ENCODE results near the gene KCNH6. TPM values are rescaled to one million over a fixed set of nuclear protein-coding genes. Genes with fewer than 3 reads are reported as not detected.

Gene KCNH6
- total RNA-seq, 1 donor from 2014 or later, result not detected

- DNase-seq (ENCODE audit: low spot score in 2 of 2) (no peak), FAIRE-seq (no peak)
These were observed 7.4 kb downstream of the KCNH6 start for GRCh38 chr17:63530557-63531021.

- DNase-seq (ENCODE audit: low spot score in 2 of 2), result no peak
- FAIRE-seq, result no peak
These were observed 8.1 kb downstream of the KCNH6 start for GRCh38 chr17:63531022-63531965.

- DNase-seq (ENCODE audit: low spot score in 2 of 2) (no peak), FAIRE-seq (no peak)
These were observed 10.4 kb downstream of the KCNH6 start for GRCh38 chr17:63533433-63534077.

- no peak for DNase-seq (ENCODE audit: low spot score in 2 of 2)
- no peak for FAIRE-seq
These were observed 11.0 kb downstream of the KCNH6 start for GRCh38 chr17:63534078-63534570.

- FAIRE-seq (no peak), DNase-seq (ENCODE audit: low spot score in 2 of 2) (no peak)
These were observed 11.8 kb downstream of the KCNH6 start for GRCh38 chr17:63534816-63535455.

GRCh38 chr17:63535640-63536039 is 12.5 kb downstream of the KCNH6 start:
- FAIRE-seq, result no peak
- DNase-seq (ENCODE audit: low spot score in 2 of 2), result no peak

- no peak for DNase-seq (ENCODE audit: low spot score in 2 of 2)
- FAIRE-seq, result no peak
These were observed 13.8 kb downstream of the KCNH6 start for GRCh38 chr17:63537001-63537400.

GRCh38 chr17:63537991-63538692 is 15.0 kb downstream of the KCNH6 start:
- FAIRE-seq (no peak), DNase-seq (ENCODE audit: low spot score in 2 of 2) (no peak)

- FAIRE-seq, result no peak
These were observed 15.8 kb downstream of the KCNH6 start for GRCh38 chr17:63538693-63539595.

GRCh38 chr17:63540590-63540989 is 17.4 kb downstream of the KCNH6 start:
- FAIRE-seq, result no peak
- DNase-seq (ENCODE audit: low spot score in 2 of 2), result no peak

More at GRCh38 chr17:63538693-63539595, 15.8 kb downstream of the KCNH6 start:
- DNase-seq (ENCODE audit: low spot score in 2 of 2), result no peak

- DNase-seq (ENCODE audit: low spot score in 2 of 2) (no peak), FAIRE-seq (no peak)
These were observed 19.0 kb downstream of the KCNH6 start for GRCh38 chr17:63542218-63542545.

- DNase-seq (ENCODE audit: low spot score in 2 of 2) (no peak), FAIRE-seq (no peak)
These were observed 20.0 kb downstream of the KCNH6 start for GRCh38 chr17:63542942-63543821.

- DNase-seq (ENCODE audit: low spot score in 2 of 2) (no peak), FAIRE-seq (no peak)
These were observed 20.8 kb downstream of the KCNH6 start for GRCh38 chr17:63543822-63544420.

GRCh38 chr17:63544467-63545301 is 21.5 kb downstream of the KCNH6 start:
- no peak for DNase-seq (ENCODE audit: low spot score in 2 of 2)

GRCh38 chr17:63546308-63547082 is 23.3 kb downstream of the KCNH6 start:
- FAIRE-seq, result no peak
- DNase-seq (ENCODE audit: low spot score in 2 of 2), result no peak

More at GRCh38 chr17:63544467-63545301, 21.5 kb downstream of the KCNH6 start:
- FAIRE-seq, result no peak

GRCh38 chr17:63547083-63547523 is 23.9 kb downstream of the KCNH6 start:
- no peak for FAIRE-seq
- DNase-seq (ENCODE audit: low spot score in 2 of 2), result no peak
